Glomerular visceral epithelial cell (primary cell): ENCODE measurements around the gene SFMBT1.
A peak's percentile ranks its signal among the peaks of the same experiment; 100 is the strongest.

Experiments
- DNase-seq: peaks from one replicate; pipeline ENCODE4 v3.0.0-alpha.2; 2016; ENCODE audit errors: extremely low spot score

SFMBT1 gene

DNA sequence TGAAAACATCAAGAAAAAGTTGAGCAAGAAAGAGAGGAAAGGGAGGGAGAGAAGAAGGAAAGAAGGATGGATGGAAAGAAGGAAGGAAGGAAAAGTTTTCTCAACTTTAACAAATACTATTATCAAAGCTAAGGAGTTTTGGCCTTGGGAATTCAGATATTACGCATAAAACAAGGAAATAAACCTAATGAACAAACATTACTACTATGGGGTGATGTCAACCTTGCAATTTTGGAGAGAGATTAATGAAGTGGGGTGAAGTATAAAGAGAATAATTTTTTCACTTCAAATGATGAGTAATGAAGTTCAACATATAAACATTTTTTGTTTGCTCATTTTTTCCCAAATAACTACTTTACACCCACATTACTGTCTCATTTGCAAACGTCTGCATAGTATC lies 55.2 kb downstream of the SFMBT1 start:
- no peak for DNase-seq

DNA sequence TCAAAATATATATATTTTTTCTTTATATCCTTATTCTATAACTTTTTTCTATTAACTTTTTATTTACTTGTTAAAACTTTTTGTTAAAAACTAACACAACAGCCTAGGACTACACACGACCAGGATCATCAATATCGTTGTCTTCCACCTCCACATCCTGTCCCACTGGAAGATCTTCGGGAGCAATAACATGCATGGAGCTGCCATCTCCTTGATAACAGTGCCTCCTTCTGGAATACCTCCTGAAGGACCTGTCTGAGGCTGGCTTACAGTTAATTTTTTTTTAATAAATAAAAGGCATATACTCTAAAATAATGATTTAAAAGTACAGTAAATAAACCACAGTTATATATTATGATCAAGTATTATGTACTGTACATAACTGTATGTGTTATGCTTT lies 58.9 kb downstream of the SFMBT1 start:
- DNase-seq, result no peak

DNA sequence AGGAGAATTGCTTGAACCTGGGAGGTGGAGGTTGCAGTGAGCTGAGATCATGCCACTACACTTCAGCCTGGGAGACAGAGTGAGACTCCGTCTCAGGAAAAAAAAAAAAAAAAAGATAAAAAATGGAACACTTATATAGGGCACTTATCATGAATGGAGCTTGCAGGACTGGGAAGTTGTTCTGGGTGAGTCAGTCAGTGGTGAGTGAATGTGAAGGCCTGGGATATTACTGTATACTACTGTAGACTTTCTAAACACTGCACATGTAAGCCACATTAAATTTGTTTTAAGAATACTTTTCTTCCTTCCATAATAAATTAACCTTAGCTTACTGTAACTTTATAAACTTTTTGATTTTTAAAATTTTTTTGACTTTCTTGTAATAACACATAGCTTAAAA lies 59.8 kb downstream of the SFMBT1 start:
- DNase-seq, result no peak

DNA sequence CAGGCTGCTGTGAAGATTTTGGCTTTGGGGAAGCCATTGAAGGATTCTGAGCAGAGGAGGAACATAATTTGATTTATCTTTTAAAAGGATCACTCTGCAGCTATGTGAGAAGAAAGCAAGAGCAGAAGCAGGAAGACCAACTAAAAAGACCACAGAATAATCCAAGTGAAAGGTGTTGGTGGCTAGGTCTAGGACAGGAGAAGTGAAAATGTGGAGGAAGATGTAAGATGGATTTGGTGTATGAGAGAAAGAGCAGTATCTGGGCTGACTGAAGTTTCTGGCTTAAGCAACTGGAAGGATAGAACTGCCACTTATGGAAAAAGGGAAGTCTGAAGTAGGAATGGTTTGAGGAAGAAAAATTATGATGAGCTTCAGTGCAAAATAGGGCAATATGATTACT lies 62.0 kb downstream of the SFMBT1 start:
- no peak for DNase-seq

DNA sequence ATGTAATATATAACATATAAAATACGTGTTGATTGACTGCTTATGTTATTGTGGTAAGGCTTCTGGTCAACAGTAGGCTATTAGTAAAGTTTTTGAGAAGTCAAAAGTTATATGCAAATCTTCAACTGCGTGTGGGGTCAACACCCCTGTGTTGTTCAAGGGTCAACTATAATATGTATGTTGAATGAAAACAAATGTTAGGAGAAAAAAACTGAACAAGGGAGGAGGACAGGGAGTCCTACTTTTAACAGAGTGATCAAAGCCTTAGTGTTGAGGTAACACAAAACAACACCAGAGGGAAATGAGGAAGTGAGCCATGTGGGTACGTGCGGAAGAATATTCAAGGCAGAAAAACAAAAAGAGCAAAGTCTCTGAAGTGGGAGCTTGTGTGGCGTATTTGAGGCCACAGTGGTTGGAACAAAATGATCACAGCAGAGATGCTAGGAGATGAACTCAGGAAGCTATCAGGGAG lies 62.5 kb downstream of the SFMBT1 start:
- DNase-seq, result no peak

DNA sequence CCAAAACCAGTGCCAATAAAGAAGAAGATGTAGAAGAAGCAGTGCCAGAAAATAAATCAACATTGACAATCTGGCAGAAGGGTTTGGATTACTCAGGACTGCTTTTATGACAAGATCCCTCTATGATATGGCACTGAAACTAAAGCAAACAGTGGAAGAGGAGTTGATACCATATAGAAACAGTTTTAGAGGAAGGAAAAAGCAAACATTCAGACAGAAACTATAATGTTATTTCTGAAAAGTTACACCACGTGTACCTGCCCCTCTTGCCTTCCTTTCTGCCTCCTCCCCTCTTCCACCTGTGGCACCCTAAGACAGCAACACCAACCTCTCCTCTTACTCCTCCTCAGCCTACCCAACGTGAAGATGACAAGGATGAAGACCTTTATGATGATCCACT lies 63.0 kb downstream of the SFMBT1 start:
- no peak for DNase-seq

DNA sequence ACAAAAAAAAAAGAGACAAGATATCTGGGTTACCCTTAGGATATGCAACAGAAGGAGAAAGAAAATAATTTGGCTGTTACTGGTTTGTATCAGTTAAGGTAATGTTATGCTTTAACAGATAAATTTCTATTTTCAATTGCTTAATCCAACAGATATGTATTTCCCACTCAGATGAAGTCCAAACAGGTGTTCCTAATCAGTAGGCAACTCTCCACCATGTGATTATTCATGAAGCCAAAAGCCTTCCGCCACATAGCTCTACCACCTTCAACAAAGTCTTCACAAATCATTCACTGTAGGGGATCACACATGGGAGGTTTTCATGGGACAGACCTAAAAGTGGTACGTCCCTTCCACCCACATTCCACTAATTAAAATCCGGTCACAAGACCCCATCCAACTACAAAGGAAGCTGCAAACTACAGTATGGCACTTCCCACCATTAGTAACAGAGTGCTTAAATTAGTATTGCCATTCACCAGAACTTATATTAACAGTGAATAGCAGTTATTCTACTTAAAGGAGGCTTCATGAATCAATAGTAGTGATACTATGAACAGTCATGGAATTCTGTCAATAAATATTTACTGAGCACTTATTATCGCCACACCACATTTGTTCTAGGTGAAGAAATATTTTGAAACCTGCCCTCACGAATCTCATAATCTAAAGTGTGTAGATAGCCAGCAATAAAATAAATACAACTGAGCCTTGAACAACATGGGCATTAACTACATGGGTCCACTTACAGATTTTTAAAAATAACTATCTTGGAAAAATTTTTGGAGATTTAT lies 66.5 kb downstream of the SFMBT1 start:
- no peak for DNase-seq

DNA sequence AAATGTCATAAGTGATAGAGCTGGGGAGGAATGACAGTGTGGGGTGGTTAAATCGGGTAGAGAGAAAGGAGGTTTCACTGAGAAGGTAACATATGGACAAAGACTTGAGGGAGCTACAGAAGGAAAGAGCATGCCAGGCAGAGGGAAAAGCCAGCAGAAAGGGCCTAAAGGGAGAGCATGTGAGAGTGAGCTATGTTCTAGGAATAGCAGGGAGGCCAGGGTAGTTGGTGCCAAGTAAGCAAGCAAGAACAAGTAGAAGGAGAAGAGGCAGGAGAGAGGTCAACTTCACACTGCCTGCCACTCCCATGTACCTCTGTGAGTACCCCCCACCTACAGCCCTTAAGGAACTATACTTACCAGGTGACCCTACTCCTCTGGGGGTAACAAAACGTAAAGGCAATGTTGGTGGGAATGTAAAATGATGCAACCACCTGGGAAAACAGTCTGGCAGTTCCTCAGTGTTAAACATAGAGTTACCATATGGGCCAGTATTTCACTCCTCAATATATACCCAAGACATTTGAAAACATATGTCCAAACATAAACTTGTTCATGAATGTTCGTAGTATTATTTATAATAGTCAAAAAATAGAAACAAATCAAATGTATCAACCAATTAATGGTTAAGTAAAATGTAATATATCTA lies 67.6 kb downstream of the SFMBT1 start:
- no peak for DNase-seq

DNA sequence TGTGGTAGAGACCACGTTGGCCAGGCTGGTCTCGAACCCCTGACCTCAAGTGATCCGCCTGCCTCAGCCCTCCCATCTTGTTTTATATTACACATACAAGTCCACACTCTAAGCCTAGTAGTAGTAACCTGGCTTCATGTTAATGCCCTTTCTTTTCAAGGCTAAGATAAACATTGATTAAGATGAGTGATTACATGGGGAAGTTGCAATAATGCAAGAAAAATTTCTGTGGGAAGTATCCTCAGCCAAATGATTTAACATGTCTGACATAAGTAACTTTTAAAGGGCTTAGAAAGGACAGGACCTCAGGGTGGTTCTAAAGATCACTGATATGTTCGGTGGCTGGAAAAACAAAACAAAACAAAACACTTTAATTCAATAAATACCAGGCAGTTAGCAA lies 72.1 kb downstream of the SFMBT1 start:
- no peak for DNase-seq

DNA sequence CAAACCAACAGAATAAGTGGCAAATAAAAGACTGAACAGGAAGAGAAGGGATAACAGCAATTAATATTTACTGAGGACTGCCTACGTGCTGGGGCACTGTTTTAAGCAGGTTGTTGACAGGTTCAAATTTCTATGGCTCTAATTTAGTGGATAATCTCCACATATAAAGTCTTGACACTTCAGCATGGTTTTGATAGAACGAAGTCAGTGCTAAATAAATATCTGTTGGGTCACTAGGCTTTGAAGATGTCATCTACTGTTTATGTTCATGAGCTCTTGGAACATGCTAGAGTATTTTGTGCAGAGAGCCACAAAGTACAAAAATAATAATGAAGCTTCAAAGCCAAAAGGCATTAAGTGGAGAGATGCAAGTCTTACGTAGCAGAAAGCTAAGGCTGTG lies 74.0 kb downstream of the SFMBT1 start:
- no peak for DNase-seq

DNA sequence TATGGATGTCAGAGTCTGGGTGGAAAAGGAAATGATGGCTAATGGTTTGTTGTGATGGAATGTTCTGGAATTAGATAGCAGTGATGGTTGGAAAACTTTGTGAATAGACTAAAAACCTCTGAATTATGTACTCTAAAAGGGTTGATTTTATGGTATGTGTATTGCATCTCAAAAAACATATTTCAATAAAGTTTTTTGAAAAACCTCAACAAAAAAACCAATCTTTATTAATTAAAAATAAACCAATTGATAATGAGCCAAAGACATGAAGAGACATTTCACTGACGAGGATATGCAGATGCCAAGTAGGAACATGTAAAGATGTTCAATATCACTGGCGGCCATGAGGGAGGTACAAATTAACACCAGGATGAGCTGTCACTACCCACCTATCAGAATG lies 78.5 kb downstream of the SFMBT1 start:
- no peak for DNase-seq

DNA sequence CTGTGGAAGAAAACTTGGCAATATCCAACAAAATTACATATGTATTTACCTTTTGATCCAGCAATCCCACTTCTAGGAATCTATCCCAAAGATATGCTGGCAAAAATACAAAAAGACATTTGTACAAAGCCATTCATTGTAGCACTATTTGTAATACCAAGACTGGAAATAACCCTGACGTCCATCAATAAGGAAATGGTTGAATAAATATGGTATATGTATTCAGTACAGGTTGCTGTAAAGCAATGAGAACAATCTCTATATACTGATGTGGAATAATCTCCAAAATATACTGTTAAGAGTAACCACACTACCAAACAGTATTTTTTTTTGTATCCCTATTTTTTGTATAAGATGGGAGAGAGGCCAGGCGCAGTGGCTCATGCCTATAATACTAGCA lies 83.7 kb downstream of the SFMBT1 start:
- DNase-seq, result no peak

DNA sequence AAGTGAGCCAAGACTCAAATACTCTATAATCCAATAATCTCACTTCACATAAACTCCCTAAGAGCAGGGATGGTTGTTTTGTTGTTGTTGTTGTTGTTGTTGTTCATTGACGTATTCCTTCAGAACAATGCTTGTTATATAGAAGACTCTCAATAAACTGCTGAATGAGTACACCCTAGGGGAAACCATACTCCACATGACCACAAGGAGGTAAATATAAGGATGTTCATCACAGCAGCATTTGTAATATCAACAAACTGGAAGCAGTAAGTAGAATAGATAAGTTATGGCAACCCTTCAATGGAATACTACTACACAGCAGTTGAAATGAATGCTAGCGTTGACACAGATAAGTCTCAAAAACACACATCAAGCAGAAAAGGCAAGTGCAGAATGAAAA lies 86.1 kb downstream of the SFMBT1 start:
- DNase-seq, result no peak

DNA sequence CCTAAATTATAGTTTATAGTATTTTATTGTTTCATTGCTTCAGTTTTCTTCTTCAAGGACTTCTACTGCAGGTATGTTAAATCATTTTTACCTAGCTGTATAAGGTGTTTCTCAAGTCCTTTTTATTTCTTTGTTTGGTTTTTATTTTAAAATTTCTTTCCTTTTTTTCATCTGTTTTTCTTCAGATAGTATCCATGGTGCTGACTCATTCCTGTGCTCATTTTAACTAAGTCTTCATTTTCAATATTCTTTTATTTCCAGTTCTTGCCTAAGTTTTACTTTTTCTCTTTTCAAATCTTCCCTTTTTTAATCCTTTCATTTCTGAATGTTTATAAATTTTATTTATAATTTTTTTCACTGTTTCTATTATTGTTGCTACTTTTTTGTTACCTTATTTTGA lies 106.3 kb downstream of the SFMBT1 start:
- DNase-seq, result no peak

DNA sequence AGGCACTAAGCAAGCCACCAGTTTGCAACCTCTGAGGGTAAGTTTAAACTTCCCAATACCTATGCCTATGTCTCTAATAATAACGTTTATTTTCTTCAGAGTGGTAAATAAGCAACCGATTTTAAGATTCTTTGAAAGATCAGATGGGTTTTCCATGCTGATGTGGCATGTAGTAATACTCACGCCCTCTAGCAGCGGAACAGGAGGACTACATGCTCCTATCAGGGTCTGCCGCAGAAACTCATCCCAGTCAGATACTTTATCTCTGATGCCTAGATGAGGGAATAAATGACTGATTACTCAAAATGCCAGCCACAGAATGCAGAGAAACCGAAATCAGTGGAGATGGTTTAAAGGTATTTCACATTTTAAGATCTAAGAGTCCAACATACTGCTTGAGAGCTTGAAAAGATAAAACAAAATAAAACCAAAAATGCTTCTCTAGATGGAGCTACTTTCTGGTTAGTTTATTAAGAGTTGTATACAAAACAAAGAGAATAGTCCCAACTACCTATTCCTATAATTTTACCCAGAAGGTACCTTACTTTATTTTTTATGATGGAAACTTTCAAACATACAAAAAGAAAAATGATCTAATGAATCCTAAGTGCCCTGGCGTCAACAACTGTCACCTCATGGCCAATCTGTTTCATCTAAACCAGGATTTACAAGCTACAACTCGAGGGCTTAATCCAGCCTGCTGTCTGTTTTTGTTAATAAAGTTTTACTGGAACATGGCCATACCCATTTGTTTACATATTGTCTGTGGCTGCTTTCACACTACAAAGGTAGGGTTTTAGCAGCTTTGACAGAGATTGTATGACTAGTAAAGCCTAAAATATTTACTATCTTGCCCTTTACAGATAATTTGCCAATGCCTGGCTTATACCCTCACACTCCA lies 111.0 kb downstream of the SFMBT1 start:
- peak; percentile 55 for DNase-seq

DNA sequence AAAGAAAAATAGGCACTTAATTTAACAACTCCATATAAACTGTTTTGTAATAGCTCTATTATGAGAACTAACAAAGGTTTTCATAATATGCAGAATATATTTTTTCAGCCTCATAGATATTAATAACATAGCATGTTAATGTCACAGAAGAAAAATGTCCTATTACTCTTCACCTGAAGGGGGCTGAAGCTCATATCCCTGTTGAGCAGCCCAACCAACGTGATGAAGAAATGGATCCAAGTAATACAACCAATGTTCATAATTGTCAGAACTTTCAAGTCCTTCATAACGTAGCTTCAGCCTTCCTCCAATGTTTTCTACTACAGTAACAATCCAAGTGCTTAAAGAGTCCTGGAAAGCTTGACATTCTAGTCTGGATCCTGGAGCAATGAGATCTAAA lies 114.0 kb downstream of the SFMBT1 start:
- DNase-seq, result no peak

DNA sequence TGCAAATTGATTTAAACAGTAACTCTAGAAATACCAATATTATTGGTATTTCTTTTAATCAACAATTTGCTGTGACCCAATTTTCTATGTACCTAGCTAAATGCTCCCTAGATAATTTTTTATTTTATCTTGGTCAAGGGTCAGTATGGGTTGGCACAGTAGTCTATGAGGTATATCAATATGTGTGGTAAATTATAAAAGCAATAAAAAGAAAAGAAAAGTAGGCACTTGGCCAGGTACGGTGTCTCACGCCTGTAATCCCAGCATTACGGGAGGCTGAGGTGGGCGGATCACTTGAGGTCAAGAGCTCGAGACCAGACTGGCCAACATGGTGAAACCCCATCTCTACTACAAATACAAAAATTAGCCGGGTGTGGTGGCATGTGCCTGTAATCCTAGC lies 114.5 kb downstream of the SFMBT1 start:
- no peak for DNase-seq

DNA sequence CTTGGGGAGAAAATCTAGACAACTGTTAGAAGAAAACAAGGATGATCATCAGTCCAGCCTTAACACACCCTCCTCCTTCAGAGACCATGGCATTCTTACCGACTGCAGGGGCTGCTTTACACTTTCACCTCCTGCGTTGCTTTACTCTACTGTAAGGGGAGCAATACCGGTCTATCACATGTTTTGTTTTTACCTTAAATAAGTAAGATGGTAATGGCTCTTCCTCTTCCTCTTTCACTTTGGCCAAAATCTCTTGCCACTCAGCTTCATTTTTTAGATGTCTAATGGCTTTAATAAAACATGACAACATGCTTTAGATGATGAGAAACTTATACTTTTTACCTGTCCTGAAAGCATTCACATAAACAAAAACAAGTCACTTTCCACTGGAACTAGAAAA lies 115.1 kb downstream of the SFMBT1 start:
- DNase-seq, result no peak

DNA sequence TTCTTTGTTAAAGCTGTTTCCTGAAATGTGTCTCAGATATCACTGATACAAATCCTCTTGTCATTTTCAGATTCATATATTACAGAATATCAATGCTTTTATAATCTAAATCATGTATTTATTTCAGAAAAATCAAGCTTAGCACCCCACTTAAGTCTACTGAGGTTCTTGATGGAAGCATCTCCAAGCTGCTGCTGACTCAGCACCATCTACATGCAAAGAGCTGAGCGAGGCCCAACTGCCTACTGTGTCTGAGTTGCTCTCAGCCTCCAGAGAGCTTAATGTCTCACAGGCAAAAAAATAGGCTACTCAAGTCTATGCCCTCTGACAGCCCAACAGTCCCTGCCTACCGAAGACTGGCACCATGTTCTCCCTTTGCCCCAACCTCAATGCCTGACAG lies 119.3 kb downstream of the SFMBT1 start:
- no peak for DNase-seq

DNA sequence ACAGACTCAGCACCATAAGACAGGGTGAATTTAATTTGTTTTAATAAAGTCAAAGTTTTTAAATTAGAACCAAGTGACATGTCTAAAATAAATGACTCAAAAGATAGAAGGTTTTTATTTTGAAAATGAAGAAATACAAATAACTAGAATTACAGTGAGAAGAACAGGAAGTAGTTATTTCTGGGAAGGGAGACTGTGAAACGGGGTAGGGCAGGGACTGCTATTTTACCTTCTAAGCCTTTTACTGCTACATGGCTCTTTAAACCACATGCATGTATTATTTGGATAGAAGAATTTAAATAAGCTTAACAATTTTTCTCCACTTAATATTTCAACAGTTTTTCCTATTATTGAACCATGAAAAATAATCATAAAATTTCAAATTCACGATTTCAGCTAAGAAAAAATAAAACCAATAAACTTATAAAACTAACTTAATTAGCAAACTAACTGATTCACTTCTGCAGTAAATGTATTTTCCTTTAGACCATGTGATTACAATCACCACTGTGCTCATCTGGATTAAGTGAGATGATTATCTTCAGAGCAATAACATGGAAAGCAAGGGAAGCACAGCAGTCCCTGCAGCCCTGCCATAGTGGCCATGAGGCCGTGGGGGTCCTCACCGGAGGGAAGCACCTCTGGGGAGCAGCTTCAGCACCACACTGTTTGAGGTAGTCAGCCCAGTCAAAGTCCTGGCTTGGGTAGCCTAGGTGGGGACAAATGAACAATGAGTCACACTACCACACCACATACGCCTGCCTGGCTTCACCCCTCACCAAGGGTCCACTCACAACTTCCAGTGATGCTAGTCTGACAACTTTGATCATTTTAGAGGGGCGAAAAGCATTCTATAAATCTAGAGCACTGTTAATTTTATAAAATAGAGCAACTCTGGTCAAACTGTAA lies 120.2 kb downstream of the SFMBT1 start:
- DNase-seq, result no peak

DNA sequence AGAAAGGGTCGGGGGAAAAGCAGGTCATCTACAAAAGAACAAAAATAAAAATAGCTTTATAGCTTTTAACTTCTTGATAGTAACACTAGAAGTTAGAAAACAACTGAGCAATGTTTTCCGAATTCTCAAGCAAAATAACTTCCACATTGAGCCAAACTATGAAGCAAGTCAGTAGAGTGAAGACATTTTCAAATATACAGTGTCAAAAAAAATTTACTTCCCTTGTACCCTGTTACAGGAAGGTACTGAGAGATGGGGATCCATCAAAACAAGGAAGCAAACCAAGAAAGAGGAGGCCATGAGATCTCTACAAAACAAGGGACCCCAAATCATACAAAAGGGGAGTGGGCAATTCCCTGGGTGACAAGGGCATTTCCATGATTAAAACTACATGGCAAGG lies 121.9 kb downstream of the SFMBT1 start:
- no peak for DNase-seq

DNA sequence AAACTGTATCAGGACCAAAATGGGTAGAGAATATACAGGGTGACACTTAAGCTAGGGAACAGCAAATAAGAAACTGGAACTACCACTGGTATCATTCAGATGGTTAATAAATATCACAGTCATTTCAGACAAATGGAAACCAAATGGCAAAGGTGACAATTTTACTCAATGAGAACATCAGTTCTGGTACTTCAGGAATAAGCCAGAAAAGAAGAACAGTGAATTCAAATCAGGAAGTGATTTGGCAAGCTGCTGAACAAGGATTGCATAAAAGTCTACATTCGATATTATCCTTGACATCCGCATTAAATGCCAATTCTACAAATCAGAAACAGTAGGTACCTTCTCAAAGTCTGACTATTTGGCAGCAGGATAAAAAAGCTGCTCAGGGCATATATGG lies 125.0 kb downstream of the SFMBT1 start:
- no peak for DNase-seq
